ENCODE data around the gene NHERF1.

The NHERF1 gene

DNA sequence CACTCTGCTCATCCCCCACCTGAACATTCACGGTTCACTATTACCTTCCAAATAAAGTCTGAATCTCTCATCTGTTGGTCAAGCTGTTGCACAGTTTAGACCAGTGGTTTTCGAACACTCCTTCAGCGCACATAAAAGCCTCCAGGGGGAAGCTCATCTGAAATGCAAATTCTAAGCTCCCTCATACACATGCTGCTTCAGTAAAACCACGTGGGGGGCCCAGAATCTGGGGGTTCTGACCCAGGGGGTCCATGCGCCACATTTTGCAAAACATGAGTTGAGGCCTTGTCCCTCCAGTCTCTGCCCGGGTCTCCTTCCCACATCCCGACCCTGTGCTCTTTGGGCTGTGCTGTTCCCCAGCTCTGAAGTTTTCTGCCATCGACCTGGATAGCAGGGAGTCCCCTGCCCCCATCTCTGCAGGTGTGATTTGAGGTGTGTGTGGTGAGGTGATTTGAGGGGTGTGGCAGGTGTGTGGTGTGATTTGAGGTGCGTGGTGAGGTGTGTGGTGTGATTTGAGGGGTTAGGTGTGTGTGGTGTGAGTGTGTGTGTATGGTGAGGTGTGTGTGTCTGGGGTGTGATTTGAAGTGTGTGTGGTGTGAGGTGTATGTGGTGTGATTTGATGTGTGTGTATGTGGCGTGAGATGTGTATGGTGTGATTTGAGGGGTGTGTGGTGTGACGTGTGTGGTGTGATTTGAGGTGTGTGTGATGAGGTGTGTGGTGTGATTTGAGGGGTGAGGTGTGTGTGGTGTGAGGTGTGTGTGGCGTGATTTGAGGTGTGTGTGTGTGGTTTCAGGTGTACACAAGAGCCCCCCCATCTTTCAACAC is 16.2 kb upstream of the NHERF1 start:
- no peak for DNase-seq
- ATAC-seq: no peak

GRCh38 chr17:74733365-74734122 is 14.9 kb upstream of the NHERF1 start:
- DNase-seq (no peak), ATAC-seq (no peak)

GRCh38 chr17:74734256-74734655 is 14.2 kb upstream of the NHERF1 start:
- ATAC-seq (no peak), DNase-seq (no peak)

DNA sequence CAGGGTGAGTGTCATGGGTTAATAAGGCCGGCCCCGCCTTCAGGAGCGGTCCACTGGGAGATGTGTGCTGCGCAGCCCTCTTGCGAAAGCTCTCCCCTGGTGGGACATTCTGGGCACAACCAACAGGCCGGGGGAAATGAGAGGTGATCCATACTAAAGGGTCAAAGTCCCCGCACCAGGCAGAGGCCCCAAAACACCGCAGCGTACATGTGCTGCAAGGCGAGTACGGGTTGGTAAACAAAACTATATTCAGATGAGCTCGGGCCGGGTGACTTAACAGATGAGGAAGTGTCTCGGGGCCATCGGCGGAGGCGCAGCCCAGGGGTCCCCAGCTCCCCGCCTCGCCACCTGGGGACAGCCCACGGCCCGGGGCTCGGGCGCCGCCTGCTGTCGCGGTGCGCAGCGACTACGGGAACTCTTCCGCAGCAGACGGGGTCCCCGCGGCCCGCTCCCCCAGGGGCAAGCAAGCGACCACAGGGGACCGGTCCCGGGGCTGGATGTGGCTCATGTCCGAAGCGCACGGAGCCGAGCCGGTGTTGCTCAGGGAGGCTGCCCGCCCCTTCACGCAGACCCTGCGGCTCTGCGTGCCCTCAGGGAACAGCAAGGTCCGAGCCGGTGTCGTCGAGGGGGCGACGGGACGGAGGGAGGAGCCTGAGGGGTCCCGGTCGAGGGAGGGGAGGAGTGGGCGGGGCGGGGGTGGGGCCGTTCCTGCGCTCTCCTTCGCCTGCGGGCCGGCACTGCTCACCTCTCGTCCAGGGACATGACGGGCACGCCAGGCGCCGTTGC is 11.7 kb upstream of the NHERF1 start, which contains the start of gene RAB37:
Gene RAB37 (plus strand): TSS at position 744 of the 786 bp plus-strand sequence. CDS start 17 bp downstream, at position 761.
- peak; percentile 3 for ATAC-seq
- peak; percentile 61 for DNase-seq

DNA sequence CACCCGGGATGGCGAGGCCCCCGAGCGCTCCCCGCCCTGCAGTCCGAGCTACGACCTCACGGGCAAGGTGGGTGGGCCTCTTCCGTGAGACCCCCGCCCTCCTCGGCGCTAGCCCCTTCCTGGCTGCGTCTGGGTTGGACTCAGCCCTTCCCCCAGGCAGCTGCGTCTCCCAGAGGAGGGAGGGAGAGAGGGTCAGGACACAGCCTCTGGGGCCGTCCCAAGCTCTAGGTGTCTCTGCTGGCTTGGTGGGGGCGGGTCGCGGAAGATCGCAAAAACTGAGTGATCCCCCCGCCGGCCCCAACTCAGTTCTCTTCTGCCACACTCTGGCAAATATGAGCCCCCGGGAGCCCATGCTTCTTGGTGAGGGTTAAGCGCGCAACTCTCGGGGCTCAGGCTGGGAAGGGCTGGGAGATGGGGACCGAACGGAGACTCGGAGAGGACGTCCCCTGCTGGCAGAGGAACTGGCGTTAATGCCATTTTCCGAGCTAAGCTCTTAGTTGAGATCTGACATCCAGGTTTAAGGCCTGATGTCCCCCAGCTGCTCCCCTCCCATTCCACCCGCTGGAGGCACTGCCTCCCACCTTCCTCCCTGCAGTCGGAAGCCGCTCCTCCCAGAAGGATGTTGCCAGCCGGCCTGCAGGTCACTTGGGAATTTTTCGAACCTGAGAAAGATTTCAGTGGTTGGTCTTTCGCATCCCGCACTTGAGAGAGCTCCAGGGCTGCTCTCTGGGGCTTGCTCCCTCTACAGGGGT is 11.0 kb upstream of the NHERF1 start:
- no peak for ATAC-seq

GRCh38 chr17:74738051-74738996 is 10.1 kb upstream of the NHERF1 start:
- ATAC-seq (peak; percentile 89), DNase-seq (peak; percentile 84)

More for the DNA sequence above, 11.0 kb upstream of the NHERF1 start:
- peak; percentile 58 for DNase-seq

- ATAC-seq (no peak), DNase-seq (no peak)
Measured at GRCh38 chr17:74739227-74739831, 9.1 kb upstream of the NHERF1 start.

- no peak for DNase-seq
Measured at GRCh38 chr17:74740173-74740572, 8.3 kb upstream of the NHERF1 start.

DNA sequence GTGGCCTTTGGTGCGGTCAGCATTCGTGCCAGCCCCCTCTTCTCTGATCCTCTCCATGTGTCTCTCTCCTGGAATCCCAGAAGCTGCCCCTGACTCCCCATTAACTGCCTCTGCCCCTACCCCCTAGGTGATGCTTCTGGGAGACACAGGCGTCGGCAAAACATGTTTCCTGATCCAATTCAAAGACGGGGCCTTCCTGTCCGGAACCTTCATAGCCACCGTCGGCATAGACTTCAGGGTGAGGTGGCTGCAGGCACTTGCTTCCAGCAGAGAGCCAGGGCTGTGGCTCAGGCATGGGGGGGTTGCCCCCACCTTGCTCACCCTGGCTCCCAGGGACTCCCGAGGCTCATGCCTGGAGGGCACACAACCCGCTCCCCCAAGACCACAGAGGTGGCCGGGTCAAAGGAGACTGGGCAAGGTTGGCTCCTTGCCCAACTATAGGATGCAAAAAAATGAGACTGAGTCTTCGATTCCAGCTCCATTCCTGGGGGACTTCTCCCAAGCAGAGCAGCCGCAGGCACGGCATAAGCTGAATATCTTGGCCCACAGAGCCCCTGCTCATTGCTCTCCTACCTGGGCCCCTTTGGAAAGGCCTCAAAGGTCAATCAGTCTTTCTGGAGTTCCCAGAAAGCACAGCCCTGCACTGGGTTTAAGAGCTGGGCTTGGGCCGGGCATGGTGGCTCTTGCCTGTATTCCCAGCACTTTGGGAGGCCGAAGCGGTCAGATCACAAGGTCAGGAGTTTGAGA is 7.6 kb upstream of the NHERF1 start:
- ATAC-seq (no peak), DNase-seq (no peak)

More at GRCh38 chr17:74740173-74740572, 8.3 kb upstream of the NHERF1 start:
- ATAC-seq: no peak

DNA sequence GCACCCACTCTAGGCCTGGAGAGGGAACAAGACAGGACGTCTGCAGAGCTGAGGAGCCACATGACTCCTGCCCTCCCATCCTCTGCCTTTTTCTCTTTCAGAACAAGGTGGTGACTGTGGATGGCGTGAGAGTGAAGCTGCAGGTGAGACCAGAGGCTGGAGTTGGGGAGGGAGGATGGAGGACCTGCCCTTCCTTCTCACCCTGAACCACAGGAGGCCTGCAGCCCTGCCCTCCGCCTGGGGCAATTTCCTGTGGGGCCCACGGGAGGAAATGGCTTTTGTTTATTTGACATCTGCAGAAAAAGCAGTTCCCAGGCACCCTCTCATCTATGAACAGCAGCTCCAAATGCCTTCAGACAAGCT is 6.3 kb upstream of the NHERF1 start:
- DNase-seq (peak; percentile 58), ATAC-seq (no peak)

DNA sequence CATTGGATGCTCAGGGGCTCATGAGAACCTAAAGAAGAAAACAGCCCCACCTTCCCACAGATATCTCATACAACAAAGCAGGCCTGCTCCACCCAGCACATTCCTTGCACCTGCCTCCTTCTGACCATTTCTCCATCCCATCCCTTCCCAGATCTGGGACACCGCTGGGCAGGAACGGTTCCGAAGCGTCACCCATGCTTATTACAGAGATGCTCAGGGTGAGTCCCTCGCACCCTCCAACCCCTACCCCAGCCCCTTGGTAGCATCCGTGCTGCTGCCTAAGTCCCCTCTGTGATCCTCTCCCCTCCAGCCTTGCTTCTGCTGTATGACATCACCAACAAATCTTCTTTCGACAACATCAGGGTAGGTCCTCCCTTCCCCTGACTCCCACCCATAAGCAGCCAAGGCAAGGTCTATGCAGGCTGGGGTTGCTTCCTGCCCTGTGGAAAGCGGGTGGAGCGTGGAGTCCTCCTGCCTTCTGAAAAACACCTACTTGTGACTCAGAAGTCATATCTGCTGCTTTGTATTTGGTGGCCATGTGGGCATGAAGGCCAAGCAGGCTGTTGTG is 5.4 kb upstream of the NHERF1 start:
- no peak for DNase-seq
- no peak for ATAC-seq

DNA sequence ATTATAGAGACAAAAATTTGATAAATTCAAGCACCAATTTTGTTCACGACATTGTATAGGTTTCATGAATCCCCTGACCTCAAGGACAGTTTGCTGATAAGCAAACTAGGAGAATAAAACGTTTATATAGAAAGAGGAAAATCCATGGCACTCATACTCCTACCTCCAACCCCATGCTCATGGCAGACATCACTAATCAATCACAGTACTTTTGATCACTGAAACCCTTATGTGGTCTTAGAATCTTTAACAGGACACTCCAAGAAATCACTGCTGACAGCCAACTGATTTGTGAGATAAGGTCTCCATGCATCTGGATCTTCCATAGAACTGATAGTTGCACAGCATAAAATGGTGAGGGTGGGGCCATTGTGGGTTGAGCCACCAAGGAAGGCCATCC is 4.7 kb upstream of the NHERF1 start:
- ATAC-seq (no peak), DNase-seq (no peak)

DNA sequence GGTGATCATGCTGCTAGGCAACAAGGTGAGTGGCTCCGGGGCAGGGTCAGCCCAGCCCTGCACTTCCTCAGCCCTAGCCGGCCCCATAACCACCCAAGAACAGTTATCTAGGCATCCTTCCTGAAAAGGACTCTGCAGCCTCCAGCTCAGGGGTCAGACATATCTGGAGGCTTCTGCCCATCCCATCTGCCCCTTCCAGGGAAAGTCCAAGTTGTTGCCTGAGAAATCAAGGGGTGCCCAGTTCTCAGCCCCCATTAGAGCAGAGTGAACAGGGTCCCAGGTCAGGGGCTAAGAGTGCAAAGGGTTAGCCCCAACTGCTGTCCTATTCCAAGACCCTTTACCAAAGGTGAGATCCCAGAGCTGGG is 4.1 kb upstream of the NHERF1 start:
- ATAC-seq: no peak
- no peak for DNase-seq

DNA sequence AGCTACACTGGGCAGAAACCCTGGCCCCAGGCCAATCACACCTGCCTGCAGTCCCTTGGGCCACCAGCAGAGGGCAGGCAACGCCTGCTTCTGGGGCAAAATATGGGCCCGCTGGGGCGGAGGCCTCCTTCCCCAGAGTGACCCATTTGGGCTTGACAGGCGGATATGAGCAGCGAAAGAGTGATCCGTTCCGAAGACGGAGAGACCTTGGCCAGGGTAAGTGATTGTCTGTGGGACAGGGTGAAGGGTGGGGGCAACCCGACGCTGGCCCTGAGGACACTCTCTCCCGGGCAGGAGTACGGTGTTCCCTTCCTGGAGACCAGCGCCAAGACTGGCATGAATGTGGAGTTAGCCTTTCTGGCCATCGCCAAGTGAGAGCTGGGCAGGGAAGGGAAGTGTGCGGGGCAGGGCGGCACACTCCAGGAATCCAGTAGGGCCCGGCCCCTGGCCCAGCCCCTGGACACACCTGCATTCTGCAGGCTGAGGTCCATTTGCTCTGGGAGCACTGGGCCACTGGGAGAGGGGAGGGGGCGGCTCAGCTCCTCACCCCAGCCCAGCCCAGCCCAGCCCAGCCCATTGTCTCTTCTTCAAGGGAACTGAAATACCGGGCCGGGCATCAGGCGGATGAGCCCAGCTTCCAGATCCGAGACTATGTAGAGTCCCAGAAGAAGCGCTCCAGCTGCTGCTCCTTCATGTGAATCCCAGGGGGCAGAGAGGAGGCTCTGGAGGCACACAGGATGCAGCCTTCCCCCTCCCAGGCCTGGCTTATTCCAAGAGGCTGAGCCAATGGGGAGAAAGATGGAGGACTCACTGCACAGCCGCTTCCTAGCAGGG is 3.5 kb upstream of the NHERF1 start:
- DNase-seq: peak; percentile 90

GRCh38 chr17:74745548-74746177 is 2.8 kb upstream of the NHERF1 start:
- DNase-seq: no peak
- ATAC-seq: no peak

More for the DNA sequence above, 3.5 kb upstream of the NHERF1 start:
- peak; percentile 8 for ATAC-seq

GRCh38 chr17:74746376-74746775 is 2.1 kb upstream of the NHERF1 start:
- ATAC-seq (no peak), DNase-seq (no peak)

- DNase-seq: no peak
- ATAC-seq: no peak
Measured at GRCh38 chr17:74746922-74747321, 1.5 kb upstream of the NHERF1 start.

- no peak for DNase-seq
- no peak for ATAC-seq
Measured at GRCh38 chr17:74748279-74748528, 224 bp upstream of the NHERF1 start.

Measured in stimulated activated naive CD8-positive, alpha-beta T cell treated with anti-CD3 and anti-CD28 coated beads, Interleukin-15, Interleukin-2, amounts not matched to agents 100 U/mL and 50 U/mL, for 24 hours (primary cell).